Epithelial cell of proximal tubule (primary cell): ENCODE data around the gene AKT1S1. TPM values are rescaled to one million over a fixed set of nuclear protein-coding genes. Genes with fewer than 3 reads are reported as not detected.

Experiments
- DNase-seq: peaks from one replicate; pipeline ENCODE4 v3.0.0-alpha.2; 2011; ENCODE audit warnings: low read depth
- H3K4me3 ChIP-seq: 2 replicates; pipeline ENCODE4 v1.5.1; 2011; ENCODE audit warnings: low read depth, mild to moderate bottlenecking, low read length
- total RNA-seq: library from RNA; depleted of rRNA; stranded (reverse); fragments of >200 nt; gene quantifications from 2 replicates; pipeline ENCODE4 v1.2.3, GENCODE V29; 2015
- TF ChIP-seq, protein P1 (sequence below): conservative IDR thresholded peaks from 2 replicates; pipeline ENCODE4 v1.5.1; 2012; ENCODE audit warnings: low read depth, mild to moderate bottlenecking, low read length

AKT1S1 gene
- total RNA-seq, 1 donor from 2014 or later = 25.8 TPM

DNA sequence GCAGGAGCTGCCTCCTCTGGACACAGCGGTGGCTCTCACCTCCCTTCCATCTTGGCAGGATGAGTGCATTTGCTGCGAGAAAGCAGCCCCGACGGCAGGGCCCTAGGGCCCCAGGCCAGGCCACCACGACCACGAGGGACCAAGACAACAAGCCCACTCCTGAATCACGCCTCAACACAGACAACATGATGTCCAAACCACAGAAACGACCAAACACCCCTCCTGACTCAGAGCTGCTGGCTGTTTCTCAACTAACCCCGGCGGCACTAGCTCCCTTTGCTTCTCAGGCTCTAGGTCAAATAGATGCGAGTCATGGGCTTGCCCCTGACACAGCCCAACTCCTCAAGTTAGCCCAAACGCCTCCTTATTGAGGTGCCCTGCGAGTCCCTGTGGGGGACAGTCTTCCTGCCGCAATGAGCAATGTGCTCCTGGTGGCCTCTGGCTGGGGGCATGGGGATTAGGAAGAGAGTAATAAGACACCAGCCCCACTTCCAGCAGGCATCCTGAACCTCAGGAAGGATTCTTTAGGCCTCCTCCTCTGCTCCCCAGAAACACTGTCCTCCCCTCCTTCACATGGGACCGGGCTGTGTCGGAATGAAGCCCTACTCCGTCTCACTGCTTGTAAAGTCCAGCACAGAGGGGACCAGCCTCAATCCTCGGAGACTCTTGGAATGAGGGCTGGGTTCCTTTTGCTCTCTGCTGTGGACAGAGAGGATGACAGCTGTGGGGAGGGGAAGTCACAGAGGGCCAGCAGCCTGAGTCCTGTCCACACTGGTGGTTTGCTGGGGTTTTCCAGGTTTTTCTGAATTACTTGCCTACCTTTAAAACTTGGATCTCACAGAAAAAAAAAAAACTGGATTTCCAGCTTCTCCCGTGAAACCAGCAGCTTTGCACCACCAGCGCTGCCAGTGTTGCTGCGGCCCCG, 45.0 kb upstream of the AKT1S1 start:
- no peak for DNase-seq
- TF ChIP-seq, protein P1, sequence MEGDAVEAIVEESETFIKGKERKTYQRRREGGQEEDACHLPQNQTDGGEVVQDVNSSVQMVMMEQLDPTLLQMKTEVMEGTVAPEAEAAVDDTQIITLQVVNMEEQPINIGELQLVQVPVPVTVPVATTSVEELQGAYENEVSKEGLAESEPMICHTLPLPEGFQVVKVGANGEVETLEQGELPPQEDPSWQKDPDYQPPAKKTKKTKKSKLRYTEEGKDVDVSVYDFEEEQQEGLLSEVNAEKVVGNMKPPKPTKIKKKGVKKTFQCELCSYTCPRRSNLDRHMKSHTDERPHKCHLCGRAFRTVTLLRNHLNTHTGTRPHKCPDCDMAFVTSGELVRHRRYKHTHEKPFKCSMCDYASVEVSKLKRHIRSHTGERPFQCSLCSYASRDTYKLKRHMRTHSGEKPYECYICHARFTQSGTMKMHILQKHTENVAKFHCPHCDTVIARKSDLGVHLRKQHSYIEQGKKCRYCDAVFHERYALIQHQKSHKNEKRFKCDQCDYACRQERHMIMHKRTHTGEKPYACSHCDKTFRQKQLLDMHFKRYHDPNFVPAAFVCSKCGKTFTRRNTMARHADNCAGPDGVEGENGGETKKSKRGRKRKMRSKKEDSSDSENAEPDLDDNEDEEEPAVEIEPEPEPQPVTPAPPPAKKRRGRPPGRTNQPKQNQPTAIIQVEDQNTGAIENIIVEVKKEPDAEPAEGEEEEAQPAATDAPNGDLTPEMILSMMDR = no peak

DNA sequence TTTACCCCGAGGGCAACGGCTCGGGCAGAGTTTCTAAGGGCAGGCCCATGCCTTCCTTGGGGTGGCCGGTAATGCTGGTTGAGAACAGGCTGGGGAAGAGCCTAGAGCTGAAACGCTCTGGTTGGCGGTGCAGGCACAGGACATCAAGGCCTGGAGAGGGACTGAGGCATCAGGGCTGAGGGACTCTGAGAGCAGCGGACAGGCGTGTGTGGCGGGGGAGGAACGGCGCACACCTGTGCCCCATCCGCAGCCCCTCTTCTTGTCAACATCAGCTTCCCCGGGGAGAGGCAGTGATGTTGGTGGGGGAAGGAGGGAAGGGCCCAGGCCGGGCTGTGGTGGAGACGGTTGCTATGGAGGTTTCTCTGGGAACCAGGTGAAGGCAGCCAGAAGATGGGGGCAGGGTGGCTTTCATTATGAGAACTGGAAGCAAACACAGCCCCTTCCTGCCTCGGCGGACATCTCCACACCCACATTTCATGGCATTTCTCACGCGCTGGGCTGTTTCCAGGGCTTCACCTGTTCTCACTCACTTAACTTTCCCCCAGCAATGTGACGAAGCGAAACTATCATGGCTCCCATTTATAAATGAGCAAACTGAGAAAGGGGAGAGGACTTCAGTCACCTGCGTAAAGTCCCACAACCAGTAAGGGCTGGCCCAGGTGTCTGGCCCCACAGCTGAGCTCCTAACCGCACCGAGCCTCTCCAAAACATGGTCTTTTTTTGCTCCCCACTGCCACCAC, 43.6 kb upstream of the AKT1S1 start:
- DNase-seq = no peak
- H3K4me3 ChIP-seq = no peak overlapping the region
- TF ChIP-seq, protein P1 = no peak

More for the DNA sequence above, 45.0 kb upstream of the AKT1S1 start:
- no peak overlapping the region for H3K4me3 ChIP-seq

DNA sequence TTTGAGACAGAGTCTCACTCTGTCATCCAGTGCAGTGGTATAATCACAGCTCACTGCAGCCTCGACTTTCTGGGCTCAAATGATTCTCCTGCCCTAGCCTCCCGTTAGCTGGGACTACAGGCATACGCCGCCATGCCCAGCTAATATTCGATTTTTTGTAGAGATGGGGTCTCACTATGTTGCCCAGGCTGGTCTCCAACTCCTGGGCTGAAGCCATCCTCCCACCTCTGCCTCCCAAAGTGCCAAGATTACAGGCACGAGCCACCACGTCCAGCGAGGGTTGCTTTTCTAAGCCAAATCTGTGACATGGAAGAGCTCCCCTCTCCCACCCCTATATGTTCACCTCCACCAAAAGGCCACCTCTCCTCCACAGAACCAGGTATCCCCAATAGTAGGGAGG, 40.9 kb upstream of the AKT1S1 start:
- H3K4me3 ChIP-seq = no peak overlapping the region
- no peak for DNase-seq
- TF ChIP-seq, protein P1 = no peak

DNA sequence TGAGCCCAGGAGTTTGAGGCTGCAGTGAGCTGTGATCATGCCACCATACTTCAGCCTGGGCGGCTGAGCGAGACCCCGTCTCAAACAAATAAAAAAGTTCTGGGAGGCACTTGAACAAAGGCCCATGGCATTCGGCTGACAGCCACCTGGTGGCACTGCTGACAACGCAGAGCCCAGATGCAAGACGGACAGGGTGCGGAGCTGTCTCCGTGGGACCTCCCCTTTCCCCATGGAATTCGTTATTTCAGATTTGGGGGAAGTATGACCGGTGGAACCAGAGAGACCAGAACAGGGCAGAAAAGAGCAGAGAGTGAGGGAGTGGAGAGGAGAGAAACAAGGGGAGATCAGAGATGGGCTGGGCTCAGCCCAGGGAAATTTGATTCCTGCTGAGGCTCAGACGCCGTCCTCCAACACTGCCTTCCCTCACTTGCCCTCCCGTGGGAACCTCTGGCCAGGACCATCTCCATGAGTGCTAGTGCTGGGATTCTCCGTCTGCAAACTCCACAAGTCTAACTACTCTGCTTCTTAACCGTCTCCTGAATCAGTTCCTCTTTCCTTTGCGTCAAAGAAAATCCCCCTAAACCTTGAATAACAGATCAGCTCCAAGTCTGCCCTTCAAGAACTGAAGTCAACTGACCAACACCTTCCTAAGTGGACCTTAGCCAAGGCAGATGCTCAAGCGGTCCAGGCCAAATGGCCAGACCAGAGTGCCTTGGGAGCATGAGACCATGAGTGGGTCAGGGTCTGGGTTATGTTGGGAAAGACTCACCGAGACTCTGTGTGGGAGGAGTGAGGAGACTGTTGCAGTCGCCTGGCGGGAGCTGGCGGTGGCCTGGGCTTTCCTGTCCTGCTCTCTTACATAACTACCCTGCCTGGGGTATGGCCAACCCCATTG, 39.9 kb upstream of the AKT1S1 start:
- H3K4me3 ChIP-seq = no peak overlapping the region
- no peak for DNase-seq
- TF ChIP-seq, protein P1 = peak; percentile 38

DNA sequence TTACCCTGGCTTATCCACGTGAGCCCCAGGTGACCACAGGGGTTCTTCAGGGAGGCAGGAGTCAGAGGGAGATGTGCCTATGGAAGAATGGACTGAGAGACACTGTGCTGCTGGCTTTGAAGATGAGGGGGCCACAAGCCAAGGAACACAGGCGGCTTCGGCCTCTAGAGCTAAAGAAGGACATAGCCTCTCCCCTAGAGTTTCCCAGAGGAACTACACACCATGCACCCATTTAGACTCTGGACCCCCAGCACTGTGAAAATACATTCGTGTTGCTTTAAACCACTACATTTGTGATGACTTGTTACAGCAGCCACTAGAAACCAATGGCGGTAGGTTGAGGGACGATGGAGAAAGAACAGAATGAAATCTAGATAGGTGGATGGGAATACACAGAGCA, 38.1 kb upstream of the AKT1S1 start:
- TF ChIP-seq, protein P1 = peak; percentile 25
- DNase-seq = no peak
- no peak overlapping the region for H3K4me3 ChIP-seq

DNA sequence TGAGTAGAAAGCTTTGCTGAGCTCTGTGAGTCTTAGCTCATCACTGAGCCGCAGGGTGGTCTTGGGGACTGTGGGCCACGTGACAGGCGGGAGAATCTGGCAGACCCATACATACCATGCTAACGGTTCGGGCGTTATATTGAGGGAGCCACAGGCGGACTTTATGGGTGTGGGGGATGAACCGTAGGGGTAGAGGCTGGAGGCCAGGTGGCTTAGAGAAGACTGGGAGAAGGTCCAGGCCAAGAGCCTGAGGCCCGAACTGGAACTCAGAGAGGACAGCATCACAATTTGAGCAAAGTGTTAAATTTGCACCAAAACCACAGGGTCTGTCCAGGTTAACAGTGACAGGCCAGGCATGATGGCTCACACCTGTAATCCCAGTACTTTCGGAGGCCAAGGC, 36.6 kb upstream of the AKT1S1 start:
- TF ChIP-seq, protein P1 = no peak
- no peak for DNase-seq
- H3K4me3 ChIP-seq = no peak overlapping the region
